ENCODE measurements around the gene RPL39L.

Gene RPL39L

GRCh38 chr3:187093320-187093719 lies 46.0 kb downstream of the RPL39L start:
- no peak for DNase-seq

GRCh38 chr3:187088701-187089100 lies 50.6 kb downstream of the RPL39L start:
- no peak for DNase-seq

DNA sequence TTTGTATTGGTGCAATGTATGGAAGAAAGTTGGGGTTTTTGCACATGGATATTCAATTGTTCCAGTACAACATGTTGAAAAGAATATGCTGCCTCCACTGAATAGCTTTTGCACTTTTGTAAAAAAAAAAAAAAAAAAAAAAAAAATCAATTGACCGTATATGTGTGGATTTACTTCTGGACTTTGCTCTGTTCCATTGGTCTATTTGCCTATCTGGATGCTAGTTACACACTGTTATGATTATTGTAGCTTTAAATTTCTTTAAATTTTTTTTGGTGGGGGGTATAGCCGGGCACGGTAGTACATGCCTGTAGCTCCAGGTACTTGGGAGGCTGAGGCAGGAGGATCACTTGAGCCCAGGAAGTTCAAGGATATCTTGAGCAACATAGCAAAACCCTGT lies 52.5 kb downstream of the RPL39L start:
- no peak for DNase-seq

GRCh38 chr3:187085933-187086332 lies 53.4 kb downstream of the RPL39L start:
- no peak for DNase-seq

DNA sequence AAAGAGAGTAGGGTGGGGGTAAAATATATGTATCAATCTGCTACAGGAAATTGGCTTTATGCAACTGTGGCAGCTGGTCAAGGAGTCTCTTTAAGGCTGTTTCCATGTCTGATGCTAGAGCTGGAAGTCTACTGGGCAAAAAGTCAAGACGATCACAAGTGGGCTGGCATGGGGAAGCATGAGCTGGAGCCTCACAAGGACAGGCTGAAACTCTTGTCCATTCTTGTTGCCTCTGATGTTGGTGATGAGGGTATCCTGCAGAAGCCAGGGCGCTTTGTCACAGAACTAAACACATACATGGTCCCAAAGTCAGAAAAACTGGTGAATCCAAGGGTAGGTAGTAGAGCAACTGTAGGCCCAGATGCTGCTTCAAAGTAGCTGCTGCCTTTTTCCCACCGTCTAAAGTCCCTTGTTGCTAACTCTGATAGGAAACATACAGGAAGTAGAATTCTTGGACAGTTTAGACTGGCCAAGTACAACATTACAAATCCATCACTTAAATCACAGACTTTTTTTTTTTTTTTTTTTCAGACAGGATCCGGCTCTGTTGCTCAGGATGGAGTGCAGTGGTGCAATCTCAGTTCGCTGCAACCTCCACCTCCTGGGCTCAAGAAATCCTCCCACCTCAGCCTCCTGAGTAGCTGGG lies 54.2 kb downstream of the RPL39L start:
- DNase-seq = no peak

DNA sequence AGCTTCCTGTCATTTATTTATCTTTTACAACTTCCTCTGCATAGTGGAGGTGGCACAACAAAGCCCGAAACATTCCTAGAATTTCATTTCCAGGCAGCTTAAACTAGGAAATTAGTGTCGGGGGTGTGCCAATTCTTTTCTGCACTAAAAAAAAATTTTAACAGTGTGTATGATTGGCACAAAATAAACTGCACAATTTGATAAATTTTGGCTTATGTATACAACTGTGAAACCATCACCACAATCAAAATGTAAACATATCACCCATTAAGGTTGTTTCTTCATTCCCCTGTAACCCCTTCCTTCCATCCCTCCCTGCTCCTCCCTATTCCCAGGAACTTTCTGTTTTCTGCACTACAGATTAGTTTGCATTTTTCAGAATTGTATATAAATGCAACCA lies 54.7 kb downstream of the RPL39L start:
- DNase-seq = no peak

DNA sequence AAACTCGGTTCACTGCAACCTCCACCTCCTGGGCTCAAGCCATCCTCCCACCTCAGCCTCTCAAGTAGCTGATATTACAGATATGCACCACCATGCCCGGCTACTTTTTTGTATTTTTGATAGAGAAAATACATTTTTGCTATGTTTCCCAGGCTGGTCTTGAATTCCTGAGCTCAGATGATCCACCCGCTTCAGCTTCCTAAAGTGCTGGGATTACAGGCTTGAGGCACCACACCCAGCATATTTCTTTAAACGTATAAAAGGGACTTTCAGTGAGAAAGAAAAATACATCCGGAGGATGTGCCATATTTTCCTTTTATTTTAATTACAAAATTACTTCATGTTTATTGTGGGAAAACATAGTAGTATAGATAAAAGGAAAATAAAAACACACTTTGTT lies 55.2 kb downstream of the RPL39L start:
- no peak for DNase-seq

DNA sequence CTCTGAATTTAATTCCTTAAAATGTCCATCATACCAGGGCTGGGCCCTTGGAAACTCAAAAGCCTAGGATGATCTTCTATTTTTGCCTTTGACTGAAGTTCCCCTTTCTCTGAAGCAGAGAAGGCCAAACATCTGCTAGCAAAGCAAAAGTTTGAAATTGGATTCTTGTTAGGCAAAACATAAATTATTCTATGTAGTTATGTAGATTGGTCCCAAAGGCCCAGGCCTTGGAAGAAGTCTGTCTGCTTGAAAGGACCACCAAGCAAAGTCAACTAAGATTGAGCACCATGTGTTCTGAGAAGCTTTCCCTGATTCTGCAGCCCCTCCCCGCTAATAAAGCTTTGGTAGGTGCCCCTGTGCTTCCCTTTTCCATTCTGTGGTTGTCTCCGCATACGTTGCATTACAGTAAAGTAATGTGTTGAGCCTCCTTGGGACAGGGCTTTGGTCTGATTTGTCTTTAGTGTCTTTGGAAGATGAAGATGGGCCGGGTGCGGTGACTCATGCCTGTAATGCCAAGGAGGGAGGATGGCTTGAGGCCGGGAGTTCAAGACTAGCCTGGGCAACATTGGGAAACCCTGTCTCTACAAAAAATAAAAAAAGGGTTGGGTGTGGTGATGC lies 56.4 kb downstream of the RPL39L start:
- no peak for DNase-seq

DNA sequence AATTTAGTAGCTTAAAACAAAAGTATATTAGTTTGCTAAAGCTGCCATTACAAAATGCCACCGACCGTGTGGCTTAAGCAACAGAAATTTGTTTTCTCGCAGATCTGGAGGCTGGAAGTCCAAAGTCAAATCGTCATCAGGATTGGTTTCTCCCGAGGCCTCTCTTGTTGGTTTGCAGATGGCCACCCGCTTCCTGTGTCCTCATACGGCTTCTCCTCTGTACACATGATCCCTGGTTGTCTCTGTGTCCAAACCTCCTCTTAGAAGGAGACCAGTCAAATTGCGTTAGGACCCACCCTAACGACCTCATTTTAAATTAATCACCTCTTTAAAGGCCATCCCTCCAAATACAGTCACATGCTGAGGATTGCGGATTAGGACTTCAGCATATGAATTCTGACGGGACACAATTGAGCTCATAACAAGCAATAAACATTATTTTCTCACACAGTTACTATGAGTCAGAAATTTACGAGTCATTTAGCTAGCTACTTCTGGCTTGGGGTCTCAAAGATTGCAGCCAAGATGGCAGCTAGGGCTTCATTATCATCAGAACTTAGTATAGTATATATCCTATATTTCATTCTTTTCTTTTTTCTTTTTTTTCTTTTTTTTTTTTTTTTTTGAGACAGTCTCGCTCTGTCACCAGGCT lies 58.4 kb downstream of the RPL39L start:
- peak; percentile 6 for DNase-seq

GRCh38 chr3:187079090-187080022 lies 59.9 kb downstream of the RPL39L start:
- DNase-seq = no peak

- DNase-seq = no peak
These were observed 61.8 kb downstream of the RPL39L start for GRCh38 chr3:187077537-187077936.

GRCh38 chr3:187077085-187077484 lies 62.2 kb downstream of the RPL39L start:
- DNase-seq = no peak

- no peak for DNase-seq
These were observed 63.0 kb downstream of the RPL39L start for GRCh38 chr3:187076297-187076696.

GRCh38 chr3:187074846-187075245 lies 64.5 kb downstream of the RPL39L start:
- DNase-seq = no peak

DNA sequence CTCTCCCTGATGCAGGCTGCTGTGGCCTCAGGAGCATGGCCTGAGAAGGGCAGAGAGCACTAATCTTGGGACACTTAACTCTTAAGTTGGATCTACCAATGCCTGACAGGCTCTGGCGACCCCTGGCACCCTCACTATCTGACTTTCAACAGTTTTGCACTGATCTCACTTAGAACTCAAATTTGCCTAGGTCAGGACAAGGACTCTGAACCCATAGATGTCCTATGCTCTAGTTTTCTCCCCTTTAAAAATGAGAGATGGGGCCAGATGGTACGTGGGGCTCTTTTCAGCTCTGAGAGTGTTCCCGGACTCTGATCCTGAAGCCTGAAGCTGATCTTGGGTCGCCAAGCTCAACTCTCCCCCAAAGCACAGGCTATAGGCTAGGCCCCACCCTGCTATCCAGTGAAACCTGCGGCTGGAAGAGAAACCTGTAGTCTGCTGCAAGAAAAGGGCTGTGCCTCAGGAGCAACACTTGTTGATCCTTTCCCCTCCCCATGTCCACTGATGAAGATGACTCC lies 65.7 kb downstream of the RPL39L start:
- DNase-seq = no peak

DNA sequence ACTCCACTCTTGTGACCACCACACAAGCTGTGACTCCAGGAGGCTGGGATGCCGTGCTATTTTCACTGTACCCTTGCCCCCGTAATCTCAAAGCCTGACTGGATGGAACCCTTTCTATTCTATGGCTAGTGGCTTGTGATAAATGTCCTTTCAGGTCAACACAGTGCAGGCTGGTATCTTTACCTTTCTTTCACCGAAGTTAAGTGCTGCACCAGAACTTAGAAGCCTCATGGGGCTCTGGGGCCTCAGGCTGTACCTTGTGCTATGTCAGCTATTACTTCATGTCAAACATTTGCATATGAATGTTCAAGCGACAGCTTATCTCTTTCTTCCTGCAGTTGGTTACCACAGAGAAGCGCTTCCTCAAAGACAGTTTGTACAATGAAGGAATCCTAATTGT lies 66.8 kb downstream of the RPL39L start:
- DNase-seq = no peak

GRCh38 chr3:187072102-187072501 lies 67.2 kb downstream of the RPL39L start:
- no peak for DNase-seq
